HFFc6 (cell line): ENCODE data around the gene S100B. TPM values are rescaled to one million over a fixed set of nuclear protein-coding genes. Genes with fewer than 3 reads are reported as not detected.

ENCODE experiments used
- DNase-seq: peaks from one replicate; pipeline ENCODE4 v3.0.0-alpha.2; 2018
- H3K27ac Mint-ChIP-seq: 2 replicates; pipeline ENCODE4 v1.8.0; 2020; ENCODE audit warnings: mild to moderate bottlenecking, mixed read lengths
- H3K27me3 Mint-ChIP-seq: 2 replicates; pipeline ENCODE4 v1.8.0; 2021; ENCODE audit warnings: mild to moderate bottlenecking, moderate library complexity, mixed read lengths; ENCODE audit not compliant: insufficient read depth
- H3K36me3 Mint-ChIP-seq: 2 replicates; pipeline ENCODE4 v1.8.0; 2021; ENCODE audit warnings: low read depth, mixed read lengths
- H3K4me1 Mint-ChIP-seq: 2 replicates; pipeline ENCODE4 v1.8.0; 2020; ENCODE audit warnings: low read depth, mixed read lengths
- H3K4me3 Mint-ChIP-seq: 2 replicates; pipeline ENCODE4 v1.8.0; 2020; ENCODE audit warnings: mild to moderate bottlenecking, moderate library complexity, mixed read lengths
- H3K9me3 Mint-ChIP-seq: 2 replicates; pipeline ENCODE4 v1.8.0; 2020; ENCODE audit warnings: mild to moderate bottlenecking, mixed read lengths
- total RNA-seq, 6 experiments: library from RNA; stranded (reverse); fragmentation: NEBNext Ultra II Directional; extraction: Animal tissue kit (Norgen Biotek cat#: 25700); gene quantifications; 2 replicates in 1 of 6; 3 replicates in 5 of 6; pipeline ENCODE4 v1.2.3, GENCODE V29; 2021
- TF ChIP-seq, protein P1 (sequence below): fragments of 200-600 bp; sonication (generic); IDR thresholded peaks from 2 replicates; pipeline ENCODE4 v1.5.0; 2021; ENCODE audit warnings: antibody characterized with exemption, mild to moderate bottlenecking

S100B gene
- total RNA-seq, 6 experiments from 2014 or later, result not detected

DNA sequence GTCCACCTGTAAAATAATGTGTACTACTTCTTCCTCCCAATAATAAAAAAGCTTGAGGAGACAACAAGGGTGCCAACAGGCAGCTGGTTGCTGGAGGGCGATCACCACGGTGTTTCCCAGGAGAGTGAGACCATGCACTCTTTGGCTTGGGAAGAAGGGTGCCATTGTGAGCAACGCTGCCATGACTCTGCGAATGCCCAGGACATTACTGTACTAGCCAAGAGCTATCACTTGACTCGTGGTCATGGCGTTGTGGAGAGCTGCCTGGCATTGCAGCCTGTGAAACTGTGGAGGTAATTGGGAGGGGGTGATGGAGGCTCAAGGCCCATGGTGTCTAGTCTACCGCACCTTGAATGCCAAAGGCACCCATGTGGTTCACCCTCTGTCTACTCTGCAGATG, 16.0 kb upstream of the S100B start:
- H3K9me3 Mint-ChIP-seq, result peaks cover 26% of the 10 kb centered on the region
- DNase-seq, result no peak
- H3K27me3 Mint-ChIP-seq, result peaks cover 5% of the 10 kb centered on the region
- H3K36me3 Mint-ChIP-seq, result peaks cover 18% of the 10 kb centered on the region
- peaks cover 20% of the 10 kb centered on the region for H3K4me1 Mint-ChIP-seq
- no peak overlapping the region for H3K27ac Mint-ChIP-seq
- TF ChIP-seq, protein P1, sequence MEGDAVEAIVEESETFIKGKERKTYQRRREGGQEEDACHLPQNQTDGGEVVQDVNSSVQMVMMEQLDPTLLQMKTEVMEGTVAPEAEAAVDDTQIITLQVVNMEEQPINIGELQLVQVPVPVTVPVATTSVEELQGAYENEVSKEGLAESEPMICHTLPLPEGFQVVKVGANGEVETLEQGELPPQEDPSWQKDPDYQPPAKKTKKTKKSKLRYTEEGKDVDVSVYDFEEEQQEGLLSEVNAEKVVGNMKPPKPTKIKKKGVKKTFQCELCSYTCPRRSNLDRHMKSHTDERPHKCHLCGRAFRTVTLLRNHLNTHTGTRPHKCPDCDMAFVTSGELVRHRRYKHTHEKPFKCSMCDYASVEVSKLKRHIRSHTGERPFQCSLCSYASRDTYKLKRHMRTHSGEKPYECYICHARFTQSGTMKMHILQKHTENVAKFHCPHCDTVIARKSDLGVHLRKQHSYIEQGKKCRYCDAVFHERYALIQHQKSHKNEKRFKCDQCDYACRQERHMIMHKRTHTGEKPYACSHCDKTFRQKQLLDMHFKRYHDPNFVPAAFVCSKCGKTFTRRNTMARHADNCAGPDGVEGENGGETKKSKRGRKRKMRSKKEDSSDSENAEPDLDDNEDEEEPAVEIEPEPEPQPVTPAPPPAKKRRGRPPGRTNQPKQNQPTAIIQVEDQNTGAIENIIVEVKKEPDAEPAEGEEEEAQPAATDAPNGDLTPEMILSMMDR, result no peak
- no peak overlapping the region for H3K4me3 Mint-ChIP-seq

DNA sequence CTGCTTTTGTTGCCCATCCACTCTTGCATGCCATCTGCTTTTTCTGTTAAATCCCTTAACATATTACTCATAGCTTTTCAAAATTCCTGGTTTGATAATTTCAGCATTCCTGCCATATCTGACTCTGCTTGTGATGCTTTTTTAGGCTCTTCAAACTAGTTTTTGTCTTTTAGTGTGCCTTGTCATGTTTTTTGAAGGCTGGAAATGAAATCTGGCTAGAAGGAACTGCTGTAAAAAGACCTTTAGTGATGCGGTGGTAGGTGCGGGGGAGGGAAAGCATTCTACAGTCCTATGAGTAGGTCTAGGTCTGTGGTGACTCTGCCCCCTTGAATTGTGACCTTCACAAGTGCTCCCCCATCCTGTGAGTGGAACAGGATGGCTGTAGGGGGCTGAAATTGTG, 15.0 kb upstream of the S100B start:
- Mint-ChIP-seq H3K4me3 (no peak overlapping the region; the same call in 1 of the 2 replicates), H3K27me3 (peaks cover 10% of the 10 kb centered on the region), H3K9me3 (peaks cover 18% of the 10 kb centered on the region), H3K4me1 (peaks cover 20% of the 10 kb centered on the region), H3K36me3 (peaks cover 18% of the 10 kb centered on the region), H3K27ac (peak overlapping the region; percentile 59)
- peak; percentile 27 for DNase-seq
- TF ChIP-seq, protein P1, result no peak

DNA sequence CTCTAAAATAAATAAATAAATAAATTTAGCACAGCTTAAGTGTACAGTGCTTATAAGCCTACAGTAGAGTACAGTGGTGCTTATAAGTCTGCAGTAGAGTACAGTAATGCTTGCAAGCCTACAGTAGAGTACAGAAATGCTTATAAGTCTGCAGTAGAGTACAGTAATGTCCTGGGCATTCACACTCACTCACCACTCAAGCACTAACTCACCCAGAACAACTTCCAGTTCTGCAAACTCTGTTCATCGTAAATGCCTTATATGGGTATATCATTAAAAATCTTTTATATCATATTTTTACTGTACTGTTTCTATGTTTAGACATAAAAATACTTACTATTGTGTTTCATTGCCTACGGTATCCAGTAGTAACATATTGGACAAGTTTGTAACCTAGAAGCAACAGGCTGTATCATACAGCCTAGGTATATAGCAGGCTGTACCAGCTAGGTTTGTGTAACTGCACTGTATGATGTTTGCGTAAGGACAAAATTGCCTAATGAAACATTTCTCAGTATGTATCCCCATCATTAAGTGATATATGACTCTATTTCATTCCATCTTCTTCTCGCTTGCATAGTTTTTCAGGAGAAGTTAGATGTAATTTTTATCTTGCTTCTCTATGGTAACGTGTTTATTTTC, 14.0 kb upstream of the S100B start:
- TF ChIP-seq, protein P1, result no peak
- Mint-ChIP-seq H3K4me3 (no peak overlapping the region), H3K36me3 (peaks cover 18% of the 10 kb centered on the region), H3K9me3 (peaks cover 18% of the 10 kb centered on the region), H3K4me1 (peaks cover 20% of the 10 kb centered on the region), H3K27ac (peak overlapping the region; percentile 59), H3K27me3 (peaks cover 12% of the 10 kb centered on the region)
- DNase-seq, result peak; percentile 70

DNA sequence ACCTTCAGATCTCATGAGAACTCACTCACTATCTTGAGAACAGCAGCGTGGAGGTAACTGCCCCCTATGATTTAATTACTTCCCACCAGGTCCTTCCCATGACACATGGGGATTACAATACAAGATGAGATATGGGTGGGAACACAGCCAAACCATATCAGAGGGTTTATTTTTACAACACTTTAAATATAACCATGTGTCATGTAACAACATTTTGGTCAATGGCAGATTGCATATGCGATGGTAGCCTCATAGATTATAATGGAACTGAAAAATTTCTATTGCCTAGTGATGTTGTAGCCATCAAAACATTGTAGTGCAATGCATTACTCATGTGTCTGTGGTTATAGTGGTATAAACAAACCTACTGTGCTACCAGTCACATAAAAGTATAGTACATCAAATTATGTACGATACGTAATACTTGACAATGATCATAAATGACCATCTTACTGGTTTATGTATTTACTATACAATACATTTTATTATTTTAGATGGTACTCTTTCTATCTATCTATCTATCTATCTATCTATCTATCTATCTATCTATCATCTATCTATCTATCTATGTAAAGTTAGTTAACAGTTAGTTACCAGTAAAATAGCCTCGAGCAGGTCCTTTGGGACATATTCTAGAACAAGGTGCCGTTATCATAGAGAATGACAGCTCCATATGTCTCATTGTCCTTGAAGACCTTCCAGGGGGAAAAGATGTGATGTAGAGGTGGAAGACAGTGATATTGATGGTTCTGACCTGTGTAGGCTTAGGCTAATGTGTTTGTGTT, 12.6 kb upstream of the S100B start:
- Mint-ChIP-seq H3K4me3 (no peak overlapping the region), H3K36me3 (peaks cover 18% of the 10 kb centered on the region), H3K9me3 (peaks cover 18% of the 10 kb centered on the region), H3K27me3 (peaks cover 12% of the 10 kb centered on the region), H3K4me1 (peaks cover 20% of the 10 kb centered on the region), H3K27ac (no peak overlapping the region)
- DNase-seq, result peak; percentile 37
- TF ChIP-seq, protein P1, result no peak

DNA sequence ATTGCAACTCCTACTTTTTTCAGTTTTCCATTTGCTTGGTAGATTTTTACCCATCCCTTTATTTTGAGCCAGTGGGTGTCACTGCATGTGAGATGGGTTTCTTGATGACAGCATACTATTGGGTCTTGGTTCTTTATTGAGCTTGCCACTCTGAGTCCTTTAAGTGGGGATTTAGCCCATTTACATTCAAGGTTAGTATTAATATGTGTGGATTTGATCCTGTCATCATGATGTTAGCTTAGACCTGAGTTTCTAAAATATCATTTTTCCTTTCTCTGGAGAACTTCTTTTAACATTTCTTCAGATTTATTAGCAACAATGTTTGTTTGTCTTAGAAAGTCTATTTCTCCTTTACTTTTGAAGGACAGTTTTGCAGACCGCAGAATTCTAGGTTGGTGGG, 11.8 kb upstream of the S100B start:
- H3K4me3 Mint-ChIP-seq, result no peak overlapping the region
- no peak for DNase-seq
- peaks cover 18% of the 10 kb centered on the region for H3K9me3 Mint-ChIP-seq
- H3K27ac Mint-ChIP-seq, result no peak overlapping the region
- peaks cover 12% of the 10 kb centered on the region for H3K27me3 Mint-ChIP-seq
- TF ChIP-seq, protein P1, result no peak
- H3K36me3 Mint-ChIP-seq, result peaks cover 18% of the 10 kb centered on the region
- H3K4me1 Mint-ChIP-seq, result peaks cover 20% of the 10 kb centered on the region
